ENCODE measurements around the gene MATCAP1. TPM values are rescaled to one million over a fixed set of nuclear protein-coding genes. Genes with fewer than 3 reads are reported as not detected.
A peak's percentile ranks its signal among the peaks of the same experiment; 100 is the strongest.

MATCAP1 gene
- total and polyA plus RNA-seq, 2 of the 8 experiments (the other 6 are each of a cell fraction or from before 2014, with no cell fraction given), result 22.9 to 27.5 TPM

GRCh38 chr16:67177743-67178699, 5.7 kb downstream of the MATCAP1 start (continued):
- TF ChIP-seq CHD7 (IDR thresholded peaks at IDR 0.05; ENCODE audit: insufficient replicate concordance, low read length) (no peak), HDAC2 (IDR thresholded peaks at IDR 0.05; ENCODE audit: borderline replicate concordance in 1 of 2, low read depth in 2 of 2, low read length in 2 of 2) (peak; percentile 2 to 50; a peak in 1 of 4 replicates), BCL11A (IDR thresholded peaks at IDR 0.05; ENCODE audit: low read depth in 2 of 2, low read length in 2 of 2) (no peak), NANOG (IDR thresholded peaks at IDR 0.05; ENCODE audit: insufficient read depth, low read depth, low read length, poor library complexity, severe bottlenecking) (no peak), KDM1A (IDR thresholded peaks at IDR 0.05; ENCODE audit: borderline replicate concordance, low read length) (no peak), CHD1 (IDR thresholded peaks at IDR 0.05; ENCODE audit: low read depth, low read length) (no peak), KDM5A (IDR thresholded peaks at IDR 0.05; ENCODE audit: low read length) (no peak), EP300 (IDR thresholded peaks at IDR 0.05; ENCODE audit: borderline replicate concordance in 1 of 2, low read depth in 2 of 2, low read length in 2 of 2) (no peak)
